SK-N-SH treated with all-trans-retinoic acid at 6 μM for 48 hours (cell line): ENCODE measurements around the gene CHMP4A.
A peak's percentile ranks its signal among the peaks of the same experiment; 100 is the strongest.

Source experiments
- ATAC-seq: fragments of 200-7000 bp; cut with Tn5 transposase; 3 replicates; pipeline ENCODE4 v1.9.1; 2020; ENCODE audit warnings: mild to moderate bottlenecking, moderate library complexity
- ARNTL ChIP-seq: fragments of 450-650 bp; formaldehyde crosslinking; IDR thresholded peaks from 2 replicates; pipeline ENCODE4 v1.5.0; 2020; ENCODE audit warnings: low read depth, mild to moderate bottlenecking, moderate library complexity, borderline replicate concordance
- BACH2 ChIP-seq: fragments of 250-450 bp; sonication (Bioruptor Pico); IDR thresholded peaks from 2 replicates; pipeline ENCODE4 v1.9.0; 2021; ENCODE audit warnings: mild to moderate bottlenecking, borderline replicate concordance
- CREB5 ChIP-seq: fragments of 250-450 bp; sonication (Bioruptor Pico); IDR thresholded peaks from 2 replicates; pipeline ENCODE4 v1.5.1; 2020; ENCODE audit warnings: low read depth, mild to moderate bottlenecking, moderate library complexity
- CSDC2 ChIP-seq: fragments of 250-450 bp; sonication (Bioruptor Pico); IDR thresholded peaks from 2 replicates; pipeline ENCODE4 v1.5.0; 2020; ENCODE audit warnings: mild to moderate bottlenecking, moderate library complexity
- CSRNP3 ChIP-seq: fragments of 250-450 bp; sonication (Bioruptor Pico); IDR thresholded peaks from 2 replicates; pipeline ENCODE4 v1.5.1; 2021; ENCODE audit warnings: mild to moderate bottlenecking, moderate library complexity
- ESRRG ChIP-seq: fragments of 250-450 bp; sonication (Bioruptor Pico); IDR thresholded peaks from 2 replicates; pipeline ENCODE4 v1.6.1; 2021; ENCODE audit warnings: mild to moderate bottlenecking
- GLIS3 ChIP-seq: fragments of 250-450 bp; sonication (Bioruptor Pico); IDR thresholded peaks from 2 replicates; pipeline ENCODE4 v1.5.0; 2020; ENCODE audit warnings: mild to moderate bottlenecking, moderate library complexity
- ISL1 ChIP-seq: fragments of 250-450 bp; sonication (Bioruptor Pico); IDR thresholded peaks from 2 replicates; pipeline ENCODE4 v2.1.2; 2022; ENCODE audit warnings: mild to moderate bottlenecking, moderate library complexity
- OSR1 ChIP-seq: fragments of 250-450 bp; sonication (Bioruptor Pico); IDR thresholded peaks from 2 replicates; pipeline ENCODE4 v1.8.0; 2022; ENCODE audit warnings: moderate library complexity, mild to moderate bottlenecking, inconsistent platforms
- PATZ1 ChIP-seq: fragments of 250-450 bp; sonication (Bioruptor Pico); IDR thresholded peaks from 2 replicates; pipeline ENCODE4 v1.8.0; 2020; ENCODE audit warnings: mild to moderate bottlenecking, moderate library complexity, borderline replicate concordance
- POU6F1 ChIP-seq: fragments of 250-450 bp; sonication (Bioruptor Pico); IDR thresholded peaks from 2 replicates; pipeline ENCODE4 v1.8.0; 2021; ENCODE audit warnings: low read depth, mild to moderate bottlenecking, moderate library complexity, borderline replicate concordance
- PPARA ChIP-seq: fragments of 250-450 bp; sonication (Bioruptor Pico); IDR thresholded peaks from 2 replicates; pipeline ENCODE4 v1.5.0; 2020; ENCODE audit warnings: mild to moderate bottlenecking, borderline replicate concordance
- RARB ChIP-seq: fragments of 250-450 bp; sonication (Bioruptor Pico); IDR thresholded peaks from 2 replicates; pipeline ENCODE4 v1.8.0; 2021; ENCODE audit warnings: mild to moderate bottlenecking, moderate library complexity
- SNAI2 ChIP-seq: fragments of 250-450 bp; sonication (Bioruptor Pico); IDR thresholded peaks from 2 replicates; pipeline ENCODE4 v1.5.0; 2020; ENCODE audit warnings: mild to moderate bottlenecking, moderate library complexity
- TCF4 ChIP-seq: fragments of 250-450 bp; sonication (Bioruptor Pico); IDR thresholded peaks from 2 replicates; pipeline ENCODE4 v1.8.0; 2021; ENCODE audit warnings: mild to moderate bottlenecking, moderate library complexity, borderline replicate concordance
- TOX ChIP-seq: fragments of 250-450 bp; sonication (Bioruptor Pico); IDR thresholded peaks from 2 replicates; pipeline ENCODE4 v1.8.0; 2021; ENCODE audit warnings: mild to moderate bottlenecking, moderate library complexity, borderline replicate concordance
- TSHZ2 ChIP-seq: fragments of 250-450 bp; sonication (Bioruptor Pico); IDR thresholded peaks from 2 replicates; pipeline ENCODE4 v1.5.0; 2020; ENCODE audit warnings: mild to moderate bottlenecking, moderate library complexity
- ZC3H10 ChIP-seq: fragments of 250-450 bp; sonication (Bioruptor Pico); IDR thresholded peaks from 2 replicates; pipeline ENCODE4 v1.5.1; 2021; ENCODE audit warnings: mild to moderate bottlenecking, moderate library complexity
- ZFP3 ChIP-seq: fragments of 250-450 bp; sonication (Bioruptor Pico); IDR thresholded peaks from 2 replicates; pipeline ENCODE4 v1.5.0; 2020; ENCODE audit warnings: mild to moderate bottlenecking, moderate library complexity
- ZFP30 ChIP-seq: fragments of 450-650 bp; formaldehyde crosslinking; IDR thresholded peaks from 2 replicates; pipeline ENCODE4 v1.5.0; 2022; ENCODE audit warnings: mild to moderate bottlenecking, moderate library complexity
- ZNF565 ChIP-seq: fragments of 450-650 bp; formaldehyde crosslinking; conservative IDR thresholded peaks from 2 replicates; pipeline ENCODE4 v1.5.0; 2020; ENCODE audit warnings: low read depth, mild to moderate bottlenecking, moderate library complexity
- ZNF70 ChIP-seq: fragments of 450-650 bp; formaldehyde crosslinking; IDR thresholded peaks from 2 replicates; pipeline ENCODE4 v1.5.0; 2020; ENCODE audit warnings: mild to moderate bottlenecking, moderate library complexity
- ZNF8 ChIP-seq: fragments of 450-650 bp; formaldehyde crosslinking; IDR thresholded peaks from 2 replicates; pipeline ENCODE4 v1.5.0; 2020; ENCODE audit warnings: mild to moderate bottlenecking, moderate library complexity

The CHMP4A gene

GRCh38 chr14:24172261-24172860 lies 40.9 kb downstream of the CHMP4A start:
- ATAC-seq, result no peak; the same call in none of the 3 replicates
- no peak for TF ChIP-seq TSHZ2 (CRISPR knock-in tag)

- peak; percentile 92 for ATAC-seq
- TF ChIP-seq GLIS3, result peak; percentile 77; the same call in 1 of the 2 replicates
- no peak for TF ChIP-seq BACH2 (CRISPR knock-in tag)
- TF ChIP-seq RARB, result no peak
- 0 out of 2 replicates have a peak, but pooled peaks have one; percentile 35 for TF ChIP-seq ZNF8
- TF ChIP-seq PATZ1, result no peak
- TF ChIP-seq PPARA, result no peak
- no peak for TF ChIP-seq ZNF70
- no peak for TF ChIP-seq TCF4 (CRISPR knock-in tag)
- TF ChIP-seq TOX, result no peak
- TF ChIP-seq ISL1 (CRISPR knock-in tag), result no peak
- no peak for TF ChIP-seq CREB5 (CRISPR knock-in tag)
- TF ChIP-seq ZNF565, result peak; percentile 36; the same call in 1 of the 2 replicates
- TF ChIP-seq OSR1, result no peak
- no peak for TF ChIP-seq TSHZ2 (CRISPR knock-in tag)
- TF ChIP-seq CSRNP3, result no peak
- no peak; the same call in 1 of the 2 replicates for TF ChIP-seq ZFP3
- no peak for TF ChIP-seq ZC3H10
- peak; percentile 66; the same call in 1 of the 2 replicates for TF ChIP-seq ESRRG (CRISPR knock-in tag)
- 0 out of 2 replicates have a peak, but pooled peaks have one; percentile 13 for TF ChIP-seq ZFP30 (CRISPR knock-in tag)
- TF ChIP-seq SNAI2 (CRISPR knock-in tag), result 0 out of 2 replicates have a peak, but pooled peaks have one; percentile 55
- peak; percentile 81; the same call in 1 of the 2 replicates for TF ChIP-seq CSDC2
- TF ChIP-seq ARNTL, result no peak
- no peak for TF ChIP-seq POU6F1
Observed at GRCh38 chr14:24171422-24172260, 41.6 kb downstream of the CHMP4A start, which contains the start of gene REC8. TSS of gene REC8 (plus strand) at chr14:24172080. CDS start at chr14:24172553, 473 bp downstream.
